ENCODE data around the gene TTLL8.
A peak's percentile ranks its signal among the peaks of the same experiment; 100 is the strongest.

The TTLL8 gene

DNA sequence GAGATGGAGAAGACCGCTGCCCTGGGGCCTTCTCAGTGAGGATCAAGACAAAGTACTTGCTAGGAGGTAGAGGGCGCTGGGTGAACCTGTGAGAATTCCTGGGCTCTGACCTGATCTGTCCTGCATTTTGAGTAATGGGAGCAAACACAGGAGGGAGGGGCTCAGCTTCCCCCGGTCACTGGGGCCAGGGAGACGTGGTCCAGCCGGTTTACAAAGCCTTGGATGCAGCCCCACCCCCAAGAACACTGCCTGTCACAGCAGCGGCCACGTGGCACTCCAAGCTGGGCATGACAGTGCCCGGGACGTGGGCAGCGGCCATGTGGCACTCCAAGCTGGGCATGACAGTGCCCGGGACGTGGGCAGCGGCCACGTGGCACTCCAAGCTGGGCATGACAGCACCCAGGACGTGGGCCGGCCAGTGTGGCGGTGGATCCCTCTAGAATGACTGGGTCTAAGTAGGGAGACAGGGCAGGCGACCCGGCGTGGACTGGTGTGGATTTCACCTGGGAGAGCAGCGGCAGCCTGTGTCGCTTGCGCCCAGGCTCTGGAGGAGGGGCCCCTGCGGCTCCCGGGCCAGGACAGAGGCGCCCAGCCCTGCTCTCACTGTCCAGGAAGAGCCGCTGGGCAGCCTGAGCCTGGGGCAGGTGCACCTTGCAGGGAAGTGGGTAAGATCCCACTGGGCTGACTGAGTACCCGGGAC, 2.5 kb upstream of the TTLL8 start:
- DNase-seq, result no peak

DNA sequence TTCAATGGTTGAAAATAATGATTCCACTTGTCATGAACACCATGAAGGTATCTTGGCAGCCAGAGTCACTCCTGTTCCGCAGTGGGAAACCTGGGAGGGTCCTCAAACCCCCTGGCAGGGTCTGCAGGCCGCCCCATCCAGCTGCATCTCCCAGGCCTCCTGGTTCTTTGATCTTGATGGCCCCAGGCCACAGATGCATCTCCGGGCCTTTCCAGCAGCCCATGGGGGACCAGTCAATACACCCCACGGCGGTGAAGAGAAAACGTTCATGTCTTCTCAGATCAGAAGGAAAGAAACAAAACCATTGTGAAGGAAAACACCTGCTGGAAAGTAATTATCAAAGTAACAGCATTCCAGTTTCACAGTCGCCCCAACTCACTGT, 1.8 kb upstream of the TTLL8 start:
- no peak for DNase-seq

DNA sequence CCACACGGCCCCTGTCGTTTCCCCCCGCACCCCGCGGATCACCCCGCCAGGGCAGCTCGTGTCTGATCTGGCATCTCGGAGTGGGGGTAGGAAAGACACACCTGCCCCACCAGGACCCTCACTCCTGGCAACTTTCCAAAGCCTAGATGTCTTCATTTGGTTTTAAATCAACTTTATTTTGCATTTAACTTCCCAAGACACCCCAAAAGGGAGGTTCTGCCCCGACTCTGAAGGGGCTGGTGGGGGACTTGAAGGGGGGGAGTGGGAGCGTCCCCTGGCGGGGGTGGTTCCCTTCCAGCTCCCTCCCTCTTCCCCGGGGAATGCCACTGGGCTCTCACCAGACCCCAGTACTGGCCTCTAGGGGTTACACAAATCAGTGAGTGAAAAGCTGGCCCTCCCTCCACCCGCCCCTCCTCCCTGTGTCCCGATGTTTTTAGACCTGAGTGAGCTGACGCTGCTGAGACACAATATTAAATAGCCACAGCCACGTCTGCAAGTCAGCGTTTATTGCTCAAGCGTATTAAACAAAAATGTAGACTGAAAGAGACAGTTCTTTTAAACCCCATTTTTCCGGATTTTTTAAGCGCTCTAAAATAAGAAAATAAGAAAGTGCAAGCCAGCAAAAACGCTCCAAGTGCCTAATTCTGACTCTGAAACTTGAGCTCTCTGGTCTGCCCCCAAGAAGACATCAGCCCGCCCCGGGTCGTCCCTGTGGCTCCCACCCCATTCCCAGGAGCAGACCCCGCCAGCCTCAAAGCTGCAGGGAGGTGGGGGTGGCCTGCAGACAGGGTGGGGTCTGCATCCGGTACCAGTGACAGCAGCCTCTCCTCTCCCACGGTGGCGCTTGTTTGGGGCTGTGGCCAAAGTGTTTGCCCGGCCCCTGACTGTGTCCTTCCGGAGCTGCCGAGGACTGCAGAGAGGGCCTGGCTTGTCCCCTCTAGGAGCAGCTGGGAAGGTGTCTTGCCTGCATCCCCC, 1.1 kb upstream of the TTLL8 start:
- peak; percentile 4 for DNase-seq

DNA sequence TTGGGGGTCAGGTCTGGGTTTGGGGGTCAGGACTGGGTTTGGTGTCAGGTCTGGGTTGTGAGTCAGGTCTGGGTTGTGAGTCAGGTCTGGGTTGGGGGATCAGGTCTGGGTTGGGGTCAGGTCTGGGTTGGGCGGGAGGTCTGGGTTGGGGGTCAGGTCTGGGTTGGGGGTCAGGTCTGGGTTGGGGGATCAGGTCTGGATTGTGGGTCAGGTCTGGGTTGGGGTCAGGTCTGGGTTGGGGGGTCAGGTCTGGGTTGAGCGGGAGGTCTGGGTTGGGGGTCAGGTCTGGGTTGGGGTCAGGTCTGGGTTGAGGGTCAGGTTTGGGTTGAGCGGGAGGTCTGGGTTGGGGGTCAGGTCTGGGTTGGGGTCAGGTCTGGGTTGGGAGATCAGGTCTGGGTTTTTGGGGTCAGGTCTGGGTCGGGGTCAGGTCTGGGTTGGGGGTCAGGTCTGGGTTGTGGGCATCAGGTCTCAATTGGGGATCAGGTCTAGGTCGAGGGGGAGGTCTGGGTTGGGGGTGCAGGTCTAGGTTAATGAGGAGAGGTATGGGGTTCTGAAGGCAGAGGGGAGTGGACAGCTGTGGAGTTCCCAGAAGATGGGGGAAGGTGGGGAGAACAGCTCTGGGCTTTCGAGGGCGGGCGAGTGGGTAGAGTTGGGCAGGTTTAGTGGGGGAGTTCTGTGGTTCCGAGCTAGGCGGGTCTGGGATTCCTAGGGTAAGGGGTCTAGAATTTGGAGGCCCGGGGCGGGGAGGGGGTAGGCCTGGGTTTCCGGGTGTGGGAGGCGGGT, 629 bp downstream of the TTLL8 start:
- DNase-seq, result no peak

DNA sequence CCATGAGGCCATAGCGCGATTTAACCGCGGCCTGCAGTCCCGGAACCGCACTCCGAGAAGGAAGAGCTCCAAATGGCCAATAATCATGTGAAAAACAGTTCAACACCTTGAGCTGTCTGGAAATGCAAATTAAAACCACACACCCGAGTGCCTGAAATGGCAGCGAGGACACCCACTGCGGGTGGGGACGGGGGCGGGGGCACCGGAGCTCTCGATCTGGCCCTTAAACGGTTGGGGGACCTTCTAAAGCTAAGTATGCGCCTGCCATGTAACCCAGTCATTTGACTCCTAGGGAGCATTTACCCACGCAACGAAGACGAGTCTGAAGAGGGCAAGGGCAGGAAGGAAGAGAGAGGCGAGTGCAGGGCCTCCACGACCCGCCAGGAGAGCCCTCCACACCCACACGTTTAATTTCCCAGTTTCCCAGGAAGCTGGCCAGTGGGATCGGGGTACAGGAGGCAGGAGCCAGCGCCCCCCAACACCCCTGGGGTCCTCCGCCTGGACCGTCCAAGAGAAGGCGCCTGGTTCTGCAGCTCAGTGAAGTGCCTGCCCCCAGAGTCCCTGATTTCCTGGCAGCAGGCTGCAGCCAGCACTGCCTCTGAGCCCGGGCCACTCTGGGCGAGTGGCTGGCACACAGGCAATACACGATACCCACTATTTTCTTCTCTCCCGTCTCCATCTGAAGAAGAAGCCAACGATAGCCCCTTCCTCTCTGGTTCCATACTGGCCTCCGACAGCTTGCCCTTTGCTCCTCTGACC, 1.7 kb downstream of the TTLL8 start:
- DNase-seq, result no peak

DNA sequence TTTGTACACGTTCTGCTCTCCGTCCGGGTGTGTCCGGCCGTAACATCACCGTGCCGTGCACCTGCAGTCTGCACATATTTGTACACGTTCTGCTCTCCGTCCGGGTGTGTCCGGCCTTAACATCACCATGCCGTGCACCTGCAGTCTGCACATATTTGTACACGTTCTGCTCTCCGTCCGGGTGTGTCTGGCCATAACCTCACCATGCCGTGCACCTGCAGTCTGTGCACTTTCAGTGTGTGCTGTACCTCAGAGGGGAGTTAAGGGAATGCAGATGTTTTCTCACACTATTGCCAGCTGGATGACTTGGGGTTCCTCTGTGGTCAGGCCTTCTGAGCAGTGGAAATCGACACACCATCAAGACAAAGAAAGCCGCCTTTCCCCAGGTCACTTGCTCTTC, 4.2 kb downstream of the TTLL8 start:
- DNase-seq, result no peak

DNA sequence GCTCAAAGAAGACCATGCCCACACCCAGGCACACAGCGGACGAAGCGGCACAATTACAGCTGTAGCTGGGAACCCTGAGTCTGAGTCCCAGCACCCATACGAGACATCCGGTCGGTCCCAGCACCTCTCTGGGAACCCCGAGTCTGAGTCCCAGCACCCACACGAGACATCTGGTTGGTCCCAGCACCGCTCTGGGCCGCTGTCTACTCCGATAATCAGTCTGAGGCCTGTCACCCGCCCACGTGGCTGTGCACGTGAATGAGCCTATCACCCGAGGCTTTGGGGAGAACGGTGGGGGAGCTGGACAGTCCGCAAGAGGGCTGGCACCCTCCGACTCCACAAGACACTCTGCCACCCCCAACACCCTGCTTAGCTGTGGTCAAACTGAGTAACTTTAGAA, 6.2 kb downstream of the TTLL8 start:
- DNase-seq, result no peak

DNA sequence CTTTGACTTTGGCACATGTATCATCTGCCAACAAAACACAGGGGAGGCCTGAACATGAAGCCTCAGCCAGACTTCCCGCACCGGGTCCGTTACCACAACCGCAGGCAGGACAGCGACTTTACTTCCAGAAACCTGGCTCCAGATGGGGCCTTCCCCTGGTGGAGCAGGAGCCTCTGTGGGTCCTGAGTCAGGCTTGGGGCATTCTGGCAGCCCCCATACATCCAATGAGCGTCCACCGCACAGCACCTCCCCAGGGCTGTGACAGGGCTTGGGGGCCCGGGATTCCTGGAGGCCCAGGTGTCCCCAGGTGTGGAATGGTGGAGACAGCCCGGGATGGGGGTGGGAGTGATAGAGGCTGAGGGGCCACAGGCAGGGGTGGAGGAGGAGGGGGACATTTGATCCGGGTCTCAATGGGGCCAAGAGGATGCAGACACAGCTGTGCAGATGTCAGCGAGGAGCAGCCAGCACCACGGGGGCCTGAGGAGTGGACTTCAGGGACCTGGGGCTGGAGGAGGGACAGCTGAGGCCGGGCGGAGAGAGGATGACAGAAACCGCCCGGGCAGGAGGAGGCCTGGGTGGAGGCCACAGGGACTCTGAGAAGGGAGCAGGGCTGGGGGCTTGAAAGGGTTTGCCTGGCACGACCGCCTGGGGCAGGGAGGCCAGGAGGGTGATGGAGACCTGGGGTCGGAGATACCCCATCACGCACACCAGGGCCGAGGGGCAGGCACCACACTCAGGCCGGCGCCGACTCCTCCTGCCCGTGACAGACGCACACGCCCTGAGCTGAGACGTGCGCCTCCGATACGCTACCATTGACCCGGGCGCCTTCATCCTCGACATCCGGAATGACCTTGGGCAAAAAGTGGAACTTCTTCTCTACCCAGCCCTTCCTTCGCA, 8.6 kb downstream of the TTLL8 start:
- no peak for DNase-seq

DNA sequence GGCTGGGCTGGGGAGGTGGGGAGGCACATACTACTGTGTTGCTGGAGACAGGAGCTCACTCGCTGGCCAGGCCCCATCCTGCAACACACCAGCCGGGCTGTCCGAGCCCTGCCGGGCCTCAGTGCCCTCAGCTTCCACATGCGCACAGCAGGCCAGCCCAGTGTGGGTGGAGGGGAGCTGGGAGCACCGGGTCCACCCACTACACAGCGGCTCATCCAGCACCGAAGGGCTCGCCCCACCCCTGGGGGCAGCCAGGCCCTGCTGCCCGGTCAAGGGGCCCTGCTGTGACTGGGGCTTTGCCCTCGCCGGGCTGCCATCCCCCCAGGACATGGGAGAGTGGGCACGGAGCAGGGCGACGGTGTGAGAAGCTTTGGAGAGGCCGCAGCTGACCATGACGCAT, 9.3 kb downstream of the TTLL8 start:
- no peak for DNase-seq

DNA sequence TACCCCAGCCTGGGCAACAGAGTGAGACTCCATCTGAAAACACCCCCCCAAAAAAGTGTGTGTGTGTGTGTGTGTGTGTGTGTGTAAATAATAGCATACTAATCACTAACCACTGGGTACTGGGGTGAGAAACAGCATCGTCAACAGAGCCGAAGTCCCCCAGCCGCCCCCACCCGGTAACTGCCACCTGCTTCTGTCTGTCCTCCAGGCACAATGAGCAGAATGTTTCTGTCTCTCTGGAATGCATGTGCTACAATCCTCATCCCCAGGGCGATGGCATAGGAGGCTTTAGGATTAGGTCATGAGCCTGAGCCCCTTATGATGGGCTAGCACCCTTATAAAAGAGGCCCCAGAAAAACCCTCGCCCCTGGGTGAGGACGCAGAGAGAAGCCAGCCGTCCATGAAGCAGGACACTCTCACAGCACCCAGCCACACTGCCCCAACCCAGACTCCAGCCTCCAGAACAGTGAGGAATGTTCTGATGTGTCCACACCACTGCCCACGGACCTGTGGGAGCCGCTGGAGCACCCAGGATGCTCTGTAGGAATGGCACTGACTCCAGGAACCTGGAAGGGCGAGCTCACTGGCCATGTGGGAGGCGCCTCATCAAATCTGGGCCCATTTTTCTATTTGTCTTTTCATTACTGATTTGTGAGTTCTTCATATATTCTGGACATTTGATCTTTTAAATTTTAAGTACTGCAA, 9.9 kb downstream of the TTLL8 start:
- no peak for DNase-seq

DNA sequence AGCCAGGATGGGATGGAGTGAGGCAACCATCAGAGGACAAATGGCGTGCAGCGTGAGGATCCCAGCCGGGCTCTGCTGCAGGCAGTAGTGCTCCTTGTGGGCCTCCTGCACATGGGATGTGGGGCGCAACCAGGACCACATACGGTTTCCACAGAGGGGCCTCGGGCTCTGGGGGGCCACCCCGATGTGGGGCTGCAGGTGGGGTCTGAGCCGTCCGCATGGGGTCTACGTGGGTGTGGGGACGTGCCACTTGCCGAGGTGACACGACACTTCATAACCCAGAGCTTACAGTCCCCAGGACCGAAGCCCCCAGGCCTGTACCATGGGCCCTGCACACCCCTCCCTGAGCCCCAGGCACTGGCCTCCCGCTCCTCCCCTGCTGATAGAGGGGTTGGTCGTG, 10.8 kb downstream of the TTLL8 start:
- no peak for DNase-seq

DNA sequence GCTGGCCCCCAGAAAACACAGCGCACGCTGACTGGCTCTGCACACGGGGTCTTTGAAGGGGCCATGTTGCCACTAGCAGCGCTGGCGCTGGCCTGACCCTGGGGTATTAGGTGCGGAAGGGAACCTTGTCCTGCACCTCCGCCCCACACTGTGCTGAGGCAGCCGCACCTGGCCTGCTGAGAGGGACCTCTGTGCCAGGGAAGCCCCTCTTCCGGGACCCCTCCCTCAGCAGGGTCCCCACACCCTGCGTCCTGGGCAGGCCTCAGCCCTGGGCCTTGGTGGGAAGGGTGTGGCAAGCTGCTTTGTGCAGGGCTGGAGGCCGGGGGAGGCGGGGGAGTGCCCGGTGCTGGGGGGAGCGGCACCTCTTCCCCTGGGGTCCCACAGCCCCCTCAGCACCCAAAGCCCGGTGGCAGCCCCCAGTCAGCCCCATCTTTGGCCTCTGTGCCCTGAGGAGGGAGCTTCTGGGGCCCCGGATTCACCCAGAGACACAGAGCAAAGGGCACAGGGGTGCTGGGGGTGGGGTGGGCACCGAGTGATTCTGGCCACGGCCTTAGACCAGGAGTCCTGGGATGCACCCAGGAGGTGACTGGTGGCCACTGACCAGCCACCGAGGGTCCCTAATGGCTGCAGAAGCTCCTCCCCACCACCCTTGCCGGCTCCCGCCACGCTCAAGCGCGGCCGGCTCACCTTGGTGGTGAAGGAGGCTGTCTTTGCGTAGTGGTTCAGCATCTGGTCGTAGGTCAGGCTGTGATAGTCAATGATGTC, 11.4 kb downstream of the TTLL8 start:
- no peak for DNase-seq

DNA sequence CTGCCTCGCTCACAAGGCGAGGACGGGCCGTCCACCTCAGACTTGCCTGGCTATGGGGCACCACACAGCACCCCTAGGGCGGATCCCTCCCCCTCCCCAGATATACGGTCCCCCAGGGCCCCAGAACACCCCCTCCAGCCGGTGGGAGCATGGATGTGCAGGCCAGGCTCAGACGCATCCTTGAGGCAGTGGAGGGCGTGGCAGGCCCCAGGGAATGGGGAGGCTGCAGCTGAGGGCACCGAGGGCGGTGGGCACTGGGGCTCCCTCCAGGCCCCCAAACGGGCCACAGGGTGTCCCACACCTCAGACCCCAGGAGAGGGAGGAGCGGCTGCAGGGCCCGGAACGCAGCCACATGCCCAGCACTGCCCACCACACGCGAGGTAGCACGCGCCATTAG, 12.1 kb downstream of the TTLL8 start:
- no peak for DNase-seq

DNA sequence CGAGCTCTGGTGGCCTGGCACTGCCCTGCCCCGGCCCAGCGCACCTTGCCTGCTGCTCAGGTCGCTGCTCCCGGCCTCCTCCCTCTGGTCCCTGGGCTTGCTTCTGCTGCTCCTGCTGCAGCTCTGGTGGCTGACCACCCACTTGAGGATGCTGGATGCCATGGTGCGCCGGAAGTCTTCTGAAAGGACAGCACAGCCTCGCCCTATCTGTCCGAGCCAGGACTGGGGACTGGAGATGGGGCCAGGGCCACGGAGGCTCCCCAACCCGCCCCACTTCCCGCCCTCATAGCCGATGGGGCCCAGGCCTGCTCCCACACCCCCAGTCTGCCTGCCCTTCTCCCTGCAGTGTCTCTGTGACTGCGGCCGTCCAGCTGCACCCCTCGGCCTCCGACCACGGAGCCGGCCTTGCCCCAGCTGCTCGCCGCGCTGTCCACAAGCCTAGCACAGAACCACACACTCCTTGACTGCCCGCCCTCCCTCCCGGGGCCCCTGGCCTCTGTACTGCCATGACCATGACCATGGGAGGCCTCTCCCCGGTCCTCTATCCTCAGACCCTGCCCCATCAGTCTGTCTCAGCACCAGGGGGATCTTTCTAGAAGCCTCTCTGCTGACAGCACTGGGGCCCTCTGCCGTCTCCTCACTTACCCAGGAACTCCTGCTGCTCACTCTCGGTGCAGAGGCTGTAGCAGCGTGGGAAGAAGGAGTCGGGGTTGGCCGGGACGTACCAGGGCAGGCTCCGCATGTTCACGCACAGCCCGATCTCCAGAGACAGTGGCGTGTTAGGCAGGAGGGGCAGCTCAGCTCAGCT, 12.7 kb downstream of the TTLL8 start:
- DNase-seq, result no peak

DNA sequence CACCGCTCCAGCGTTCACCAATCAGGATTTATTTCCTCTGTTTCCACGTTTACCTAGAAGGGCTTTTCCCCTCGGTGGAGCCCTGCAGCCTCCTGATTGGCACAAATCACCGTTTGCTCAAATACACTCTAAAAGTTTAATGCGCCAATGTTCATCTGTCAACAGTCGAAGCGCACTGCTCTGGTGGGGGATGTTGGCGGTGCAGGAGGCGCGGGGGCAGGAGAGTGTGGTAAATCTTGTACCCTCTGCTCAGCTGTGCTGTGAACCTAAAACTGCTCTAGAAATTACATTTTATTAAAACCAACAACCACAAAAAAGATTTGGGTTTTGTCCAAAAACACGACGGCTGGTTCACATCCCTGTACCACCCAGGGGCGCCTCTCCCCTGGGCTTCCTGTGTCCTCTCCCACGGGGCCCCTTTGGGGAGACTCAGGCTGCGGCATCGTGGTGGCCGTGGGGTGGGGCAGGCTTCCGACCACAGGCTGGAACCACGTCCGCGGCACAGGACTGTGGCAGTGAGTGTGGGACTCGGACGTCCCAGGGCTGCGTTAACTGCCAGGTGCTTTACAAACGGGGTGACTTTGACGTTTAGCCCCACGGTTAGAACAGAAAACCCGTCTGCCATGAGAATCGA, 13.5 kb downstream of the TTLL8 start:
- DNase-seq, result no peak

DNA sequence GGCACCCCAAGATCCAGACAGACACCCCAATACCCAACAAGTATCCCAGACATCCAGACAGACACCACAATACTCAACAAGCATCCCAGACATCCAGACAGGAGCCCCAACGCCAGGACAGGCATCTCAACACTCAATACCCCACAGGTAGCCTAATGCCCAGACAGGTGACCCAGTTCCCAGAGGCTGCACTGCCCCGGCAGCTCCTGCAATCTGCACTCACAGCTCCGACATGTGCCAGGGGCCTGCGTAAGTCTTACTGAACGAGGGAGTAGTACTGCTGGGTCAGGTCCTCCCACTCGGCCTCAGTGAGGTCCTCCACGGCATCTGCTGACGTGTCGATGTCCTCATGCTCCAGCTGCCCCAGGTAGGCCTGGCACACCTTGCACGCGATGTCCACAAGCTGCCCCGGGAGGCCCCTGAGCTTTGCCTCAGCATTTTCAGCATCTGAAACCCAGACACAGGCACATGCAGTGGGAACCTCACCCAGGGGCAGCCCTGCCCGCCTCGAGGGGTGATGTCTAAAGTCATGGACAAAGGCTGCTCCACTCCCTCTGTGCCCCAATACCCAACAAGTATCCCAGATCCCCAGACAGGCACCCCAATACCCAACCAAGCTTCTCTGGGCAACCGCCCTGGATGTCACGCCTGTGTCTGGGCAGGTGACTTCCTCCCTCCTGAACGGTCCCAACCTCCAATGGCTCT, 16.6 kb downstream of the TTLL8 start:
- no peak for DNase-seq

DNA sequence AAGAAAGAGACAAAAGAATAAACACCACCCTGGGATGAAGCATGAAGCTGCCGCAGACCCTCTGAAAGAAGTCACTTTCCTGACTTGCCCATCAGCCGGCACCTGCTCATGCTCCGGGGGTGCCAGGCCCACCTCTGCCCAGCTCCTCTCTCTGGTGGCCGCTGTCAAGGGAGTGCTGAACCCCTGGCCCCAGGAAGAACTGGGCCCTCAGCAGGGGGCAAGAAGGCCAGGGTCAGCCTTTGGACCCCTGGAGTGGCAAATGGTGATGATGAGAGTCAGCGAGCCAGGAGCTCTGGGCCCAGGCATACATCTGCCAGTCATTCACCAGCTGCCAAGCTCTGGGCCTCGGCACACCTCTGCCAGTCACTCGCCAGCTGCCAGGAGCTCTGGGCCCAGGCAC, 17.4 kb downstream of the TTLL8 start:
- no peak for DNase-seq

Data from NCI-H2171 (cell line).